ENCODE data around the gene MGST1. TPM values are rescaled to one million over a fixed set of nuclear protein-coding genes. Genes with fewer than 3 reads are reported as not detected.

The MGST1 gene
- polyA plus RNA-seq, 1 donor (not counting 4 experiments of a cell fraction or from before 2014, with no cell fraction given) = 160 TPM

DNA sequence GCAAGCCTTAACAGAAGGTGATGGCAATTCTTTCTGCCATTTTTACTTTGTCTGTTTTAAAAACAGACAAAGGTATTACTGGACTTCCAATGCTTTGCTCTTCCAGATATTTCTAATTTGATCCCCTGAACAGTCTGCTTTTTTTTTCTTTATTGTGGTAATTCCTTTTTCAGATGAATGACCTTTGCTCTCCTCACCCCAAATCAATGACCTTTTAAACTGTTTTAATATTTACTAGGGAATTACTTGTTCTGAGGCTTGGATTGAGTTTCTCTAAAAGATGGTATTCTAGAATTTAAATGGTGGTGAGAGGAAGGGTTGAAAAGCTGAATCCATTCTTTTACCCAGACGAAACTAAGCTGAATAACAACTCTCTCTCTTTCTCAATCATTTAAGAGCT, 2.3 kb upstream of the MGST1 start:
- peaks cover 3% of the 10 kb centered on the region for H3K79me2 ChIP-seq (ENCODE audit: control insufficient read depth, insufficient read depth, low read length)
- H3K9me1 ChIP-seq (ENCODE audit: control insufficient read depth, extremely low read depth, insufficient read depth, low read length) = no peaks in the 10 kb centered on the region
- TF ChIP-seq, protein P1, sequence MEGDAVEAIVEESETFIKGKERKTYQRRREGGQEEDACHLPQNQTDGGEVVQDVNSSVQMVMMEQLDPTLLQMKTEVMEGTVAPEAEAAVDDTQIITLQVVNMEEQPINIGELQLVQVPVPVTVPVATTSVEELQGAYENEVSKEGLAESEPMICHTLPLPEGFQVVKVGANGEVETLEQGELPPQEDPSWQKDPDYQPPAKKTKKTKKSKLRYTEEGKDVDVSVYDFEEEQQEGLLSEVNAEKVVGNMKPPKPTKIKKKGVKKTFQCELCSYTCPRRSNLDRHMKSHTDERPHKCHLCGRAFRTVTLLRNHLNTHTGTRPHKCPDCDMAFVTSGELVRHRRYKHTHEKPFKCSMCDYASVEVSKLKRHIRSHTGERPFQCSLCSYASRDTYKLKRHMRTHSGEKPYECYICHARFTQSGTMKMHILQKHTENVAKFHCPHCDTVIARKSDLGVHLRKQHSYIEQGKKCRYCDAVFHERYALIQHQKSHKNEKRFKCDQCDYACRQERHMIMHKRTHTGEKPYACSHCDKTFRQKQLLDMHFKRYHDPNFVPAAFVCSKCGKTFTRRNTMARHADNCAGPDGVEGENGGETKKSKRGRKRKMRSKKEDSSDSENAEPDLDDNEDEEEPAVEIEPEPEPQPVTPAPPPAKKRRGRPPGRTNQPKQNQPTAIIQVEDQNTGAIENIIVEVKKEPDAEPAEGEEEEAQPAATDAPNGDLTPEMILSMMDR (optimal IDR thresholded peaks at IDR 0.05 in 1 of 3, IDR thresholded peaks at IDR 0.05 in 1 of 3, conservative IDR thresholded peaks at IDR 0.05 in 1 of 3; ENCODE audit: extremely low read depth in 1 of 3, insufficient read depth in 2 of 3, low read length in 3 of 3) = no peak
- TF ChIP-seq EZH2 (IDR thresholded peaks at IDR 0.05; ENCODE audit: low read length) = no peak
- no peak overlapping the region for H3K4me2 ChIP-seq (ENCODE audit: control insufficient read depth, extremely low read depth, insufficient read depth, low read depth, low read length)
- no peak overlapping the region for H3K9ac ChIP-seq (ENCODE audit: control insufficient read depth, extremely low read depth, insufficient read depth, low read length)
- H3K27ac ChIP-seq (ENCODE audit: control insufficient read depth, insufficient read depth, low read length) = no peak overlapping the region
- no peaks in the 10 kb centered on the region for H3K4me1 ChIP-seq (ENCODE audit: control insufficient read depth, extremely low read depth, insufficient read depth, low read length)
- peaks cover 5% of the 10 kb centered on the region for H3K27me3 ChIP-seq (ENCODE audit: control insufficient read depth, extremely low read depth, insufficient read depth, low read length)
- H3K36me3 ChIP-seq (ENCODE audit: control insufficient read depth in 2 of 2, extremely low read depth in 1 of 2, insufficient read depth in 2 of 2, low read length in 2 of 2) = no peaks in the 10 kb centered on the region
- no peaks in the 10 kb centered on the region for H4K20me1 ChIP-seq (ENCODE audit: control insufficient read depth, extremely low read depth, insufficient read depth, low read length)
- no peak overlapping the region for H3K4me3 ChIP-seq (ENCODE audit: control insufficient read depth in 2 of 3, extremely low read depth in 1 of 3, insufficient read depth in 2 of 3, low read depth in 1 of 3, low read length in 3 of 3)
- H3K9me3 ChIP-seq (ENCODE audit: control insufficient read depth, low read depth, low read length) = no peaks in the 10 kb centered on the region
- no peak overlapping the region for H2AFZ ChIP-seq (ENCODE audit: control insufficient read depth, low read length)
- FAIRE-seq (no peak), DNase-seq (ENCODE audit: low read depth, low spot score) (no peak)
- dilution Hi-C loops (cut with MboI; ENCODE audit: extremely low pct_ligation_motif_present, low sequenced_read_pairs) = no loop called here

DNA sequence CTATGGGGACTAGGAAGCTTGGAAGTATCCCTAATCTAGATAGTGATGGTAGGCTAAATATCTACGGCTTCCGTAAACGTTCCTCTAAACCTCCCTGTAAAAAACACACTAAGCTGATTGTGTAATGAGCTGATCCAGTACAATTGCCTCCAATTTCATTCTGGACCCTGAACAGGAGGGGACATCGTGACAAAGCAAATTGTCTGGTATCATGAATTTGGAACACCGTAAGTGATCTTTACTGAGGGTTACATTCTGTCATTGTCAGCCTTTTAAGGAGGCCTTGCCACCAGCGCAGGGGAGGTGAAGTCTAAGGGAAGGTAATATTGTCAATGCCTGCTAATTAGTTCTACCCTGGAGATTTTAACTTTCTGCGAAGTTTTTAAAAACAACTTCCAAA, 487 bp upstream of the MGST1 start:
- Histone ChIP-seq H3K4me1 (ENCODE audit: control insufficient read depth, extremely low read depth, insufficient read depth, low read length) (peaks cover 5% of the 10 kb centered on the region), H4K20me1 (ENCODE audit: control insufficient read depth, extremely low read depth, insufficient read depth, low read length) (no peaks in the 10 kb centered on the region), H3K4me2 (ENCODE audit: control insufficient read depth, extremely low read depth, insufficient read depth, low read depth, low read length) (peak overlapping the region; percentile 64), H3K27ac (ENCODE audit: control insufficient read depth, insufficient read depth, low read length) (no peak overlapping the region), H3K9me3 (ENCODE audit: control insufficient read depth, low read depth, low read length) (no peaks in the 10 kb centered on the region), H3K79me2 (ENCODE audit: control insufficient read depth, insufficient read depth, low read length) (peaks cover 3% of the 10 kb centered on the region), H3K9me1 (ENCODE audit: control insufficient read depth, extremely low read depth, insufficient read depth, low read length) (no peaks in the 10 kb centered on the region), H3K9ac (ENCODE audit: control insufficient read depth, extremely low read depth, insufficient read depth, low read length) (peak overlapping the region; percentile 63), H3K36me3 (ENCODE audit: control insufficient read depth in 2 of 2, extremely low read depth in 1 of 2, insufficient read depth in 2 of 2, low read length in 2 of 2) (no peaks in the 10 kb centered on the region), H3K27me3 (ENCODE audit: control insufficient read depth, extremely low read depth, insufficient read depth, low read length) (peaks cover 5% of the 10 kb centered on the region), H3K4me3 (ENCODE audit: control insufficient read depth in 2 of 3, extremely low read depth in 1 of 3, insufficient read depth in 2 of 3, low read depth in 1 of 3, low read length in 3 of 3) (peak overlapping the region in 2 of 3 experiments; percentile 58 to 61), H2AFZ (ENCODE audit: control insufficient read depth, low read length) (peak overlapping the region; percentile 49)
- TF ChIP-seq EZH2 (IDR thresholded peaks at IDR 0.05; ENCODE audit: low read length) = no peak
- TF ChIP-seq, protein P1 (optimal IDR thresholded peaks at IDR 0.05 in 1 of 3, IDR thresholded peaks at IDR 0.05 in 1 of 3, conservative IDR thresholded peaks at IDR 0.05 in 1 of 3; ENCODE audit: extremely low read depth in 1 of 3, insufficient read depth in 2 of 3, low read length in 3 of 3) = no peak
- DNase-seq (ENCODE audit: low read depth, low spot score) (no peak), FAIRE-seq (no peak)
- dilution Hi-C loops (cut with MboI; ENCODE audit: extremely low pct_ligation_motif_present, low sequenced_read_pairs) = no loop called here
